Left forelimb (tissue), 1 donor: ENCODE measurements around the gene GRAMD1A.
"Not testable (repeated sequence)": the region's sequence is repeated elsewhere in the genome, so short reads cannot be mapped to it uniquely, and the experiment has no call there.

Experiments
- DNase-seq: peaks from one replicate; pipeline ENCODE4 v3.0.0-alpha.2; 2018; ENCODE audit warnings: low spot score

GRAMD1A gene

GRCh38 chr19:35038623-35039512 is 38.7 kb downstream of the GRAMD1A start:
- no peak for DNase-seq

GRCh38 chr19:35039881-35040825 is 40.0 kb downstream of the GRAMD1A start:
- DNase-seq, result no peak

GRCh38 chr19:35040826-35041547 is 40.9 kb downstream of the GRAMD1A start:
- no peak for DNase-seq

GRCh38 chr19:35041548-35042055 is 41.5 kb downstream of the GRAMD1A start, which contains the start of gene HPN:
TSS of gene HPN (plus strand) at chr19:35041721. CDS start at chr19:35042507, 786 bp downstream.
- DNase-seq, result no peak

- DNase-seq, result no peak
Observed at GRCh38 chr19:35042056-35042730, 42.1 kb downstream of the GRAMD1A start.

GRCh38 chr19:35042954-35043604 is 43.0 kb downstream of the GRAMD1A start:
- DNase-seq, result no peak

GRCh38 chr19:35043906-35044305 is 43.8 kb downstream of the GRAMD1A start:
- no peak for DNase-seq

GRCh38 chr19:35044317-35045117 is 44.4 kb downstream of the GRAMD1A start:
- no peak for DNase-seq

GRCh38 chr19:35045667-35046300 is 45.7 kb downstream of the GRAMD1A start:
- DNase-seq, result no peak

GRCh38 chr19:35046461-35046860 is 46.3 kb downstream of the GRAMD1A start:
- no peak for DNase-seq

- no peak for DNase-seq
Observed at GRCh38 chr19:35048911-35049411, 48.8 kb downstream of the GRAMD1A start.

GRCh38 chr19:35049456-35049855 is 49.3 kb downstream of the GRAMD1A start:
- DNase-seq, result no peak

GRCh38 chr19:35050662-35051061 is 50.5 kb downstream of the GRAMD1A start:
- not testable (repeated sequence) for DNase-seq

GRCh38 chr19:35051268-35051667 is 51.1 kb downstream of the GRAMD1A start:
- DNase-seq, result not testable (repeated sequence)

GRCh38 chr19:35051796-35052195 is 51.7 kb downstream of the GRAMD1A start:
- no peak for DNase-seq

GRCh38 chr19:35052599-35053190 is 52.6 kb downstream of the GRAMD1A start:
- DNase-seq, result no peak

- no peak for DNase-seq
Observed at GRCh38 chr19:35053667-35054293, 53.7 kb downstream of the GRAMD1A start.

- DNase-seq, result no peak
Observed at GRCh38 chr19:35054626-35055025, 54.5 kb downstream of the GRAMD1A start.
